H1 (cell line): ENCODE data around the gene NUMB. TPM values are rescaled to one million over a fixed set of nuclear protein-coding genes. Genes with fewer than 3 reads are reported as not detected.

Experiments used
- CTCF ChIA-PET: fragments of 300-600 bp; sonication (Branson Sonifier 250); formaldehyde crosslinking; loops from one replicate; lab custom pipeline; 2021; ENCODE audit not compliant: partially characterized antibody; lab: Charles Lee
- POLR2A ChIA-PET: fragments of 300-600 bp; sonication (Branson Sonifier 250); formaldehyde crosslinking; loops from one replicate; lab custom pipeline; 2021; ENCODE audit warnings: inconsistent platforms; ENCODE audit not compliant: partially characterized antibody; lab: Charles Lee
- DNase-seq, 2 experiments: peaks; one replicate each; pipeline versions ENCODE4 v3.0.0 to v3.0.0-alpha.2; 2010 to 2022; ENCODE audit warnings: low spot score in 2 of 2, low read depth in 1 of 2, mixed read lengths in 1 of 2
- FAIRE-seq: peaks from 2 replicates; lab custom pipeline; 2011; peaks lifted over from hg19 to GRCh38; lab: Jason Lieb, UNC
- H2AFZ ChIP-seq: 2 replicates; pipeline ENCODE4 v1.8.1; 2012; ENCODE audit warnings: low read length, inconsistent platforms
- H2AK5ac ChIP-seq: 2 replicates; pipeline ENCODE4 v1.6.1; 2013; ENCODE audit warnings: low read depth, low read length
- H2BK120ac ChIP-seq: replicated peaks from 2 replicates; pipeline ENCODE3; 2013; ENCODE audit warnings: low read depth, low read length, inconsistent platforms
- H2BK12ac ChIP-seq: 2 replicates; pipeline ENCODE4 v1.6.1; 2013; ENCODE audit warnings: low read depth, low read length
- H2BK15ac ChIP-seq: 2 replicates; pipeline ENCODE4 v1.6.1; 2013; ENCODE audit warnings: low read length
- H2BK20ac ChIP-seq: 2 replicates; pipeline ENCODE4 v1.6.1; 2013; ENCODE audit warnings: low read length
- H2BK5ac ChIP-seq: 2 replicates; pipeline ENCODE4 v1.6.1; 2013; ENCODE audit warnings: low read depth, low read length
- H3K14ac ChIP-seq: 2 replicates; pipeline ENCODE4 v1.6.1; 2013; ENCODE audit warnings: inconsistent platforms; ENCODE audit not compliant: insufficient read length
- H3K18ac ChIP-seq: 2 replicates; pipeline ENCODE4 v1.6.1; 2013; ENCODE audit warnings: low read length; ENCODE audit errors: extremely low read depth
- H3K23ac ChIP-seq: 2 replicates; pipeline ENCODE4 v1.6.1; 2013; ENCODE audit warnings: inconsistent platforms; ENCODE audit not compliant: insufficient read length
- H3K23me2 ChIP-seq: 2 replicates; pipeline ENCODE4 v1.6.1; 2013; ENCODE audit warnings: low read depth, low read length
- H3K27ac ChIP-seq: 2 replicates; pipeline ENCODE4 v1.6.1; 2011; ENCODE audit warnings: low read depth, low read length, inconsistent platforms
- H3K27me3 ChIP-seq, 4 experiments: replicated peaks in 1 of 4; 1 replicate in 1 of 4; 2 replicates in 3 of 4; pipeline versions ENCODE4 v1.6.1 to v1.8.1; 2011 to 2013; ENCODE audit warnings: low read length in 3 of 4, mild to moderate bottlenecking in 3 of 4, inconsistent platforms in 2 of 4, mixed read lengths in 2 of 4, moderate library complexity in 1 of 4; ENCODE audit not compliant: control insufficient read depth in 3 of 4, insufficient read depth in 3 of 4; ENCODE audit errors: extremely low read depth in 1 of 4
- H3K36me3 ChIP-seq, 4 experiments: 2 replicates each; pipeline versions ENCODE4 v1.6.1 to v1.8.1; 2011 to 2013; ENCODE audit warnings: mild to moderate bottlenecking in 4 of 4, low read length in 3 of 4, moderate library complexity in 2 of 4, control low read depth in 1 of 4, inconsistent platforms in 1 of 4; ENCODE audit not compliant: insufficient read depth in 4 of 4, control insufficient read depth in 2 of 4
- H3K4ac ChIP-seq: replicated peaks from 2 replicates; pipeline ENCODE3; 2013; ENCODE audit warnings: low read length, low read depth, mixed read lengths, inconsistent platforms; ENCODE audit not compliant: insufficient read length
- H3K4me1 ChIP-seq, 4 experiments: replicated peaks in 1 of 4; 1 replicate in 1 of 4; 2 replicates in 3 of 4; pipeline versions ENCODE4 v1.6.1 to v1.8.1; 2011 to 2013; ENCODE audit warnings: low read length in 3 of 4, inconsistent platforms in 2 of 4, mixed read lengths in 1 of 4; ENCODE audit not compliant: insufficient read depth in 4 of 4, control insufficient read depth in 3 of 4
- H3K4me2 ChIP-seq, 2 experiments: 2 replicates each; pipeline versions ENCODE4 v1.6.1 to v1.8.1; 2011 to 2013; ENCODE audit warnings: low read depth in 2 of 2, low read length in 2 of 2, control low read depth in 1 of 2, inconsistent platforms in 1 of 2, mild to moderate bottlenecking in 1 of 2; ENCODE audit not compliant: insufficient read depth in 1 of 2
- H3K4me3 ChIP-seq, 4 experiments: fragments of 200-600, 300-600 bp in 1 of 4; sonication (generic), shearing (Covaris generic), sonication (Bioruptor Twin) in 1 of 4; 2 replicates each; pipeline versions ENCODE4 v1.5.1 to v1.8.1; 2011 to 2016; ENCODE audit warnings: low read length in 4 of 4, low read depth in 3 of 4, control low read depth in 2 of 4, inconsistent platforms in 2 of 4, mild to moderate bottlenecking in 2 of 4, mixed read lengths in 1 of 4, moderate library complexity in 1 of 4; ENCODE audit not compliant: insufficient read depth in 2 of 4; ENCODE audit errors: extremely low read depth in 1 of 4
- H3K56ac ChIP-seq: replicated peaks from 2 replicates; pipeline ENCODE3; 2013; ENCODE audit warnings: low read depth, mild to moderate bottlenecking, mixed read lengths, low read length, inconsistent platforms; ENCODE audit not compliant: insufficient read length
- H3K79me1 ChIP-seq: 2 replicates; pipeline ENCODE4 v1.6.1; 2013; ENCODE audit warnings: low read depth, low read length, control low read depth
- H3K79me2 ChIP-seq, 2 experiments: 2 replicates each; pipeline versions ENCODE4 v1.6.1 to v1.8.1; 2012 to 2013; ENCODE audit warnings: low read length in 2 of 2, mild to moderate bottlenecking in 2 of 2, inconsistent platforms in 1 of 2; ENCODE audit not compliant: insufficient read depth in 2 of 2, control insufficient read depth in 1 of 2
- H3K9ac ChIP-seq, 4 experiments: replicated peaks in 1 of 4; 1 replicate in 1 of 4; 2 replicates in 3 of 4; pipeline versions ENCODE4 v1.6.1 to v1.8.1; 2011 to 2013; ENCODE audit warnings: low read depth in 3 of 4, low read length in 3 of 4, control low read depth in 2 of 4, mild to moderate bottlenecking in 2 of 4, moderate library complexity in 2 of 4, inconsistent platforms in 1 of 4; ENCODE audit errors: extremely low read depth in 1 of 4
- H3K9me3 ChIP-seq, 2 experiments: 2 replicates each; pipeline versions ENCODE4 v1.6.1 to v1.8.1; 2012 to 2013; ENCODE audit warnings: mild to moderate bottlenecking in 2 of 2, moderate library complexity in 2 of 2, control low read depth in 1 of 2, inconsistent platforms in 1 of 2, low read depth in 1 of 2, low read length in 1 of 2, mixed read lengths in 1 of 2; ENCODE audit not compliant: insufficient read depth in 2 of 2
- H4K20me1 ChIP-seq, 2 experiments: replicated peaks in 1 of 2; 2 replicates each; pipeline versions ENCODE3 to v1.8.1; 2011 to 2013; ENCODE audit warnings: inconsistent platforms in 2 of 2, low read length in 2 of 2, mild to moderate bottlenecking in 1 of 2; ENCODE audit not compliant: insufficient read depth in 2 of 2, control insufficient read depth in 1 of 2
- H4K5ac ChIP-seq: 2 replicates; pipeline ENCODE4 v1.6.1; 2013; ENCODE audit warnings: low read length, low read depth, mixed read lengths, inconsistent platforms; ENCODE audit not compliant: insufficient read length
- H4K8ac ChIP-seq: 2 replicates; pipeline ENCODE4 v1.8.0; 2013; ENCODE audit warnings: mild to moderate bottlenecking, moderate library complexity, low read length, inconsistent platforms; ENCODE audit not compliant: insufficient read depth; ENCODE audit errors: extremely low read depth
- H4K91ac ChIP-seq: replicated peaks from 2 replicates; pipeline ENCODE3; 2013; ENCODE audit warnings: low read length, mixed read lengths, inconsistent platforms; ENCODE audit not compliant: insufficient read length
- ATF3 ChIP-seq: IDR thresholded peaks from 2 replicates; pipeline ENCODE4 v1.6.1; 2011; ENCODE audit warnings: low read depth, mild to moderate bottlenecking, low read length; ENCODE audit not compliant: insufficient read depth
- BCL11A ChIP-seq, 2 experiments: IDR thresholded peaks; one replicate each; pipeline ENCODE4 v1.6.1; 2011; ENCODE audit warnings: low read depth in 2 of 2, low read length in 2 of 2, mild to moderate bottlenecking in 2 of 2
- CEBPB ChIP-seq: IDR thresholded peaks from 2 replicates; pipeline ENCODE4 v1.6.1; 2012; ENCODE audit warnings: low read depth, low read length
- CHD2 ChIP-seq: IDR thresholded peaks from 2 replicates; pipeline ENCODE4 v1.6.1; 2012; ENCODE audit warnings: low read length, improper control_type of control experiment
- HDAC6 ChIP-seq: IDR thresholded peaks from one replicate; pipeline ENCODE4 v1.7.1; 2012; ENCODE audit warnings: low read depth, mild to moderate bottlenecking, inconsistent platforms, low read length, moderate library complexity
- PHF8 ChIP-seq: fragments of 200-600 bp; sonication (generic); conservative IDR thresholded peaks from 2 replicates; pipeline ENCODE4 v1.7.1; 2012; ENCODE audit warnings: low read depth, mild to moderate bottlenecking, inconsistent platforms, low read length, moderate library complexity
- POLR2A ChIP-seq, 2 experiments: IDR thresholded peaks; 1 replicate in 1 of 2; 2 replicates in 1 of 2; pipeline ENCODE4 v1.6.1; 2011; ENCODE audit warnings: low read depth in 2 of 2, low read length in 2 of 2, mild to moderate bottlenecking in 2 of 2; ENCODE audit errors: control extremely low read depth in 1 of 2
- POLR2AphosphoS5 ChIP-seq: IDR thresholded peaks from 2 replicates; pipeline ENCODE4 v1.6.1; 2011; ENCODE audit warnings: low read depth, low read length
- POU5F1 ChIP-seq: IDR thresholded peaks from 2 replicates; pipeline ENCODE4 v1.6.1; 2011; ENCODE audit warnings: low read depth, mild to moderate bottlenecking, low read length, moderate library complexity
- SIN3A ChIP-seq, 2 experiments: IDR thresholded peaks in 1 of 2; conservative IDR thresholded peaks in 1 of 2; 2 replicates each; pipeline ENCODE4 v1.6.1; 2011 to 2012; ENCODE audit warnings: low read length in 2 of 2, improper control_type of control experiment in 1 of 2, low read depth in 1 of 2, mild to moderate bottlenecking in 1 of 2
- SP1 ChIP-seq: IDR thresholded peaks from 2 replicates; pipeline ENCODE4 v1.6.1; 2011; ENCODE audit warnings: low read depth, low read length
- TBP ChIP-seq: IDR thresholded peaks from 2 replicates; pipeline ENCODE4 v1.6.1; 2011; ENCODE audit warnings: low read depth, low read length, improper control_type of control experiment
- WGBS, 2 experiments: shearing (Covaris generic) in 1 of 2; methylation state at CpG; one replicate each; pipeline versions ENCODE4 v1.1.6 to v1.1.7; 2013 to 2015; ENCODE audit warnings: low lambda C conversion rate in 2 of 2, mixed read lengths in 2 of 2, inconsistent platforms in 1 of 2, low coverage in 1 of 2, missing lambda C conversion rate in 1 of 2; ENCODE audit not compliant: insufficient replicate concordance in 2 of 2, insufficient coverage in 1 of 2, insufficient read length in 1 of 2; ENCODE audit errors: extremely low coverage in 1 of 2, missing lambda C conversion rate in 1 of 2; 5-methylcytosine and 5-hydroxymethylcytosine counted together
- polyA plus RNA-seq, 7 experiments: library from polyadenylated mRNA; depleted of rRNA in 3 of 7; stranded (reverse) in 5 of 7; unstranded in 2 of 7; fragments of >200 nt in 5 of 7; fragments of 200-250 nt in 2 of 7; gene quantifications; 1 replicate in 5 of 7; 2 replicates in 1 of 7; 4 replicates in 1 of 7; pipeline versions ENCODE4 v1.2.1 to v1.2.3, GENCODE V29; 2011 to 2013; ENCODE audit warnings: missing spikeins in 2 of 7, mixed read lengths in 2 of 7
- total RNA-seq: library from RNA; stranded (reverse); fragmentation: NEBNext Ultra II Directional; extraction: Animal tissue kit (Norgen Biotek cat#: 25700); gene quantifications from 2 replicates; pipeline ENCODE4 v1.2.1, GENCODE V29; 2021
- TF ChIP-seq, protein P1 (sequence below): IDR thresholded peaks from 2 replicates; pipeline ENCODE4 v1.6.1; 2011; ENCODE audit warnings: low read length, improper control_type of control experiment

The NUMB gene
- total and polyA plus RNA-seq, 2 of the 8 experiments (the other 6 are each of a cell fraction or from before 2014, with no cell fraction given) = 54.3 to 78.1 TPM

DNA sequence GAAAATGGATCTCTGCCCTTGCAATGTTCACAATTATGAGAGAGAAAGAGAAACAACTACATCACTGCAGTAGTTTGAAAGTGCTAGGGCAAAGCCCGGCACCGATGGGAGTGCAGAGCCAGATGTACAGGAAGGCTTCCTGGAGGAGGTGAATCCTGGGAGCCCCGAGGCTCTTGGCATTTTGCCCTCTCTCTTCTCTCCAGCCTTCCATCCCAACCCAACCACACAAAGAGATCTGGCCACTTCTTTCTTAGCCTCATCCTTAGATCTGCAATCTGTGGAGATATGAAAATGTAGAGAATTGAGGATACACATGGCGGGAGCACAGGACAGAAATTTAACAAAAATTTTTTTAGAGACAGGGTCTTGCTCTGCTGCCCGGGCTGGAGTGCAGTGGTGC is 224.3 kb downstream of the NUMB start:
- H3K27ac ChIP-seq = no peak overlapping the region
- peak overlapping the region; percentile 29; the same call in 1 of the 2 replicates for H3K18ac ChIP-seq
- peak overlapping the region; percentile 33; the same call in 1 of the 2 replicates for H2BK12ac ChIP-seq
- H2BK5ac ChIP-seq = peak overlapping the region; percentile 41; the same call in 1 of the 2 replicates
- ChIA-PET CTCF (interaction anchor here (2.7 to 5.0 kb wide), 3 partner anchors 11 to 61 kb away, joined by 8 to 46 read pairs (median 14); no protein-coding TSS in a partner anchor), POLR2A (interaction anchor here (1.2 kb wide), 1 partner anchor 11 kb away, joined by 3 read pairs; no protein-coding TSS in a partner anchor)
- no peak overlapping the region for H2AFZ ChIP-seq
- peak overlapping the region; percentile 19 for H3K4ac ChIP-seq
- no peak overlapping the region for H2AK5ac ChIP-seq
- no peak overlapping the region for H4K5ac ChIP-seq
- H2BK20ac ChIP-seq = peak overlapping the region; percentile 57
- peaks cover 3% of the 10 kb centered on the region for H3K79me1 ChIP-seq
- H3K23me2 ChIP-seq = peaks cover 18% of the 10 kb centered on the region
- no peak overlapping the region for H2BK120ac ChIP-seq
- peaks cover 0 to 2% (median 0%) of the 10 kb centered on the region in 4 experiments; a peak in 2 of 8 replicates for H3K36me3 ChIP-seq
- peaks cover 0 to 9% of the 10 kb centered on the region in 2 experiments; a peak in 2 of 4 replicates for H3K79me2 ChIP-seq
- FAIRE-seq (no peak), DNase-seq (no peak)
- H3K4me2 ChIP-seq = peak overlapping the region in 1 of 2 experiments; percentile 89; a peak in 1 of 4 replicates
- H3K9me3 ChIP-seq = no peaks in the 10 kb centered on the region
- no peak overlapping the region for H3K14ac ChIP-seq
- peaks cover 6 to 50% (median 29%) of the 10 kb centered on the region in 4 experiments for H3K4me1 ChIP-seq
- no peak overlapping the region for H3K4me3 ChIP-seq
- H4K8ac ChIP-seq = 0 out of 2 replicates have a peak overlapping the region, but pooled peaks have one; percentile 51
- H3K23ac ChIP-seq = no peak overlapping the region
- H3K27me3 ChIP-seq = peaks cover 6 to 18% (median 14%) of the 10 kb centered on the region in 4 experiments
- no peak overlapping the region for H3K56ac ChIP-seq
- H2BK15ac ChIP-seq = no peak overlapping the region
- 90% methylated on average over 5 of the region's 5 CpGs; no CpG with 5 or more reads in 1 of the 2 experiments for WGBS, 2 experiments
- H4K20me1 ChIP-seq = peaks cover 0 to 3% of the 10 kb centered on the region in 2 experiments
- no peak overlapping the region for H4K91ac ChIP-seq
- no peak overlapping the region for H3K9ac ChIP-seq
- TF ChIP-seq HDAC6 (no peak), CHD2 (no peak), PHF8 (no peak), ATF3 (no peak), POLR2A (IDR thresholded peaks at IDR 0.05; ENCODE audit: control extremely low read depth in 1 of 2, low read depth in 2 of 2, low read length in 2 of 2) (no peak), SIN3A (conservative IDR thresholded peaks at IDR 0.05 in 1 of 2, IDR thresholded peaks at IDR 0.05 in 1 of 2; ENCODE audit: low read depth in 1 of 2, low read length in 2 of 2) (no peak), POU5F1 (no peak), TBP (no peak), SP1 (no peak), POLR2AphosphoS5 (no peak), CEBPB (no peak), BCL11A (IDR thresholded peaks at IDR 0.05; ENCODE audit: low read depth in 2 of 2, low read length in 2 of 2) (no peak)
- TF ChIP-seq, protein P1, sequence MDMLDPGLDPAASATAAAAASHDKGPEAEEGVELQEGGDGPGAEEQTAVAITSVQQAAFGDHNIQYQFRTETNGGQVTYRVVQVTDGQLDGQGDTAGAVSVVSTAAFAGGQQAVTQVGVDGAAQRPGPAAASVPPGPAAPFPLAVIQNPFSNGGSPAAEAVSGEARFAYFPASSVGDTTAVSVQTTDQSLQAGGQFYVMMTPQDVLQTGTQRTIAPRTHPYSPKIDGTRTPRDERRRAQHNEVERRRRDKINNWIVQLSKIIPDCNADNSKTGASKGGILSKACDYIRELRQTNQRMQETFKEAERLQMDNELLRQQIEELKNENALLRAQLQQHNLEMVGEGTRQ = no peak
